Measurements from ENCODE around the gene EDC4. TPM values are rescaled to one million over a fixed set of nuclear protein-coding genes. Genes with fewer than 3 reads are reported as not detected.

The EDC4 gene
- total and polyA plus RNA-seq, 2 of the 8 experiments (the other 6 are each of a cell fraction or from before 2014, with no cell fraction given) = 58.5 to 72.7 TPM

GRCh38 chr16:67828651-67829050, 44.2 kb upstream of the EDC4 start:
- H2BK20ac ChIP-seq (ENCODE audit: low read length) = no peak overlapping the region
- no peak overlapping the region for H2AFZ ChIP-seq (ENCODE audit: low read length)
- no peak overlapping the region for H4K91ac ChIP-seq (replicated peaks; ENCODE audit: insufficient read length, low read length)
- H3K56ac ChIP-seq (replicated peaks; ENCODE audit: insufficient read length, low read depth, low read length) = no peak overlapping the region
- H2BK5ac ChIP-seq (ENCODE audit: low read depth, low read length) = no peak overlapping the region
- no peak overlapping the region for H3K4me3 ChIP-seq (ENCODE audit: extremely low read depth in 1 of 4, insufficient read depth in 2 of 4, low read depth in 3 of 4, low read length in 4 of 4)
- H3K4me2 ChIP-seq (ENCODE audit: insufficient read depth in 1 of 2, low read depth in 2 of 2, low read length in 2 of 2) = no peak overlapping the region
- H3K36me3 ChIP-seq (ENCODE audit: control insufficient read depth in 2 of 4, insufficient read depth in 4 of 4, low read length in 3 of 4) = peaks cover 9 to 25% (median 13%) of the 10 kb centered on the region in 4 experiments
- WGBS, 2 experiments (ENCODE audit: extremely low coverage in 1 of 2, insufficient coverage in 1 of 2, insufficient read length in 1 of 2, insufficient replicate concordance in 2 of 2, low coverage in 1 of 2, low lambda C conversion rate in 2 of 2, missing lambda C conversion rate in 1 of 2) = 94% methylated on average over 4 of the region's 4 CpGs; no CpG with 5 or more reads in 1 of the 2 experiments
- no peak overlapping the region for H3K23ac ChIP-seq (ENCODE audit: insufficient read length)
- H3K23me2 ChIP-seq (ENCODE audit: low read depth, low read length) = peaks cover 5% of the 10 kb centered on the region
- H3K4ac ChIP-seq (replicated peaks; ENCODE audit: insufficient read length, low read depth, low read length) = no peak overlapping the region
- H4K8ac ChIP-seq (ENCODE audit: extremely low read depth, insufficient read depth, low read length) = no peak overlapping the region
- H3K14ac ChIP-seq (ENCODE audit: insufficient read length) = no peak overlapping the region
- no peak overlapping the region for H3K18ac ChIP-seq (ENCODE audit: extremely low read depth, low read length)
- no peak overlapping the region for H2BK12ac ChIP-seq (ENCODE audit: low read depth, low read length)
- FAIRE-seq (no peak), DNase-seq (ENCODE audit: low read depth in 1 of 2, low spot score in 2 of 2) (no peak)
- no peaks in the 10 kb centered on the region for H3K9me3 ChIP-seq (ENCODE audit: insufficient read depth in 2 of 2, low read depth in 1 of 2, low read length in 1 of 2)
- no peak overlapping the region for H4K5ac ChIP-seq (ENCODE audit: insufficient read length, low read depth, low read length)
- H3K79me1 ChIP-seq (ENCODE audit: low read depth, low read length) = no peaks in the 10 kb centered on the region; the same call in none of the 2 replicates
- no peak overlapping the region for H2BK15ac ChIP-seq (ENCODE audit: low read length)
- H3K27me3 ChIP-seq (replicated peaks in 1 of 4; ENCODE audit: control insufficient read depth in 3 of 4, extremely low read depth in 1 of 4, insufficient read depth in 3 of 4, low read length in 3 of 4) = no peaks in the 10 kb centered on the region; a peak in 1 of 7 replicates
- H3K4me1 ChIP-seq (replicated peaks in 1 of 4; ENCODE audit: control insufficient read depth in 3 of 4, insufficient read depth in 4 of 4, low read length in 3 of 4) = peaks cover 0 to 2% (median 0%) of the 10 kb centered on the region in 4 experiments; a peak in 3 of 7 replicates
- H2BK120ac ChIP-seq (replicated peaks; ENCODE audit: low read depth, low read length) = no peak overlapping the region
- ChIA-PET POLR2A (ENCODE audit: partially characterized antibody) (no interaction called here), CTCF (ENCODE audit: partially characterized antibody) (interaction anchor here (0.7 to 11.6 kb wide), 7 partner anchors 10 to 308 kb away, joined by 3 to 100 read pairs (median 6); no protein-coding TSS in a partner anchor)
- H3K27ac ChIP-seq (ENCODE audit: low read depth, low read length) = no peak overlapping the region
- H3K9ac ChIP-seq (replicated peaks in 1 of 4; ENCODE audit: extremely low read depth in 1 of 4, low read depth in 3 of 4, low read length in 3 of 4) = no peak overlapping the region
- H3K79me2 ChIP-seq (ENCODE audit: control insufficient read depth in 1 of 2, insufficient read depth in 2 of 2, low read length in 2 of 2) = peaks cover 0 to 5% of the 10 kb centered on the region in 2 experiments; a peak in 1 of 4 replicates
- no peak overlapping the region for H2AK5ac ChIP-seq (ENCODE audit: low read depth, low read length)
- H4K20me1 ChIP-seq (replicated peaks in 1 of 2; ENCODE audit: control insufficient read depth in 1 of 2, insufficient read depth in 2 of 2, low read length in 2 of 2) = peaks cover 4 to 6% of the 10 kb centered on the region in 2 experiments
- TF ChIP-seq TAF7 (optimal IDR thresholded peaks at IDR 0.05; ENCODE audit: borderline replicate concordance, low read depth, low read length) = no peak
- no peak for TF ChIP-seq CEBPB (IDR thresholded peaks at IDR 0.05; ENCODE audit: low read depth, low read length)
- no peak for TF ChIP-seq CTCF (IDR thresholded peaks at IDR 0.05; ENCODE audit: control extremely low read depth in 1 of 3, insufficient read depth in 1 of 3, low read depth in 1 of 3, low read length in 3 of 3)
- no peak for TF ChIP-seq RNF2 (IDR thresholded peaks at IDR 0.05; ENCODE audit: borderline replicate concordance, low read depth, low read length, missing control alignments, poor library complexity, severe bottlenecking)
- no peak for TF ChIP-seq KDM1A (IDR thresholded peaks at IDR 0.05; ENCODE audit: borderline replicate concordance, low read length)
- no peak for TF ChIP-seq SP2 (IDR thresholded peaks at IDR 0.05; ENCODE audit: low read length)
- no peak for TF ChIP-seq SUZ12 (IDR thresholded peaks at IDR 0.05; ENCODE audit: low read length)
- no peak for TF ChIP-seq SIX5 (IDR thresholded peaks at IDR 0.05; ENCODE audit: low read depth, low read length)
- TF ChIP-seq GTF2F1 (IDR thresholded peaks at IDR 0.05; ENCODE audit: borderline replicate concordance, low read depth, low read length) = no peak
- TF ChIP-seq CREB1 (IDR thresholded peaks at IDR 0.05) = no peak
- TF ChIP-seq FOSL1 (IDR thresholded peaks at IDR 0.05; ENCODE audit: insufficient read depth, low read depth, low read length) = no peak

All from H1 (cell line).